ENCODE data around the gene GREB1L.

Gene GREB1L

GRCh38 chr18:21496277-21496835, 254.3 kb downstream of the GREB1L start:
- DNase-seq = no peak

DNA sequence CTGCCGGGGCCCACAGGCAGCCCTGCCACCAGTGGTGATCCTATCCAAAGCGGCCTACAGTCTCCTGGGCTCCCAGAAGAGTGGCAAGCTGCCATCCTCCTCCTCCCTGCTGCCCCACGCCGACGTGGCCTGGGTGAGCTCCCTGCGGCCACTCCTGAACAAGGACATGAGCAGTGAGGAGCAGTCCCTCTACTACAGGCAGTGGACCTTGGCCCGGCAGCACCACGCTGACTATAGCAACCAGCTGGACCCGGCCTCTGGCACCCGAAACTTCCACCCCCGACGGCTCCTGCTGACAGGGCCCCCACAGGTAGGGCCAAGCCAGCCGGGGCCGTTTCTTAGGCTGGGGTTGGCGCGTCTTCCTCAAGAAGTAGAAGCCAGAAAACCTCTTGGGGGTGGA, 258.0 kb downstream of the GREB1L start:
- no peak for DNase-seq

DNA sequence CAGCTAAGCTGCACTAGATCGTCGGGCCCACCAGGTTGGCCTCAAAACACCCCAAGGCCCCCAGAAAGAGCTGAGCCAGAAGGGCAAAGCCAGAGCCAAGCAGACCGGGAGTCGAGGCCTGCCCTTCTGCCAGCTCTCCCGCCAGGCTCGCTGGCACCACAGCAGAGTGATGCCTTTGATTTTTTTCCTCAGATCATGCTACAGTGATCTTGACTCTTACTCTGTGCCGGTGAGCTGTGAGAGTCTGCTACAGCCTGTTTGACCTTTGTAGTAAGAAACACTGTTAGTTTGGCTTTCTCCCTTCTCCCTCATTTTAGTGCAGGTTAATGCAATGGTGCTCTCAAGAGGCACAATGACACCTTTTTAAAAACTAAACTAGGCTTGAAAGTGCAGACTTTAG, 260.6 kb downstream of the GREB1L start:
- no peak for DNase-seq

DNA sequence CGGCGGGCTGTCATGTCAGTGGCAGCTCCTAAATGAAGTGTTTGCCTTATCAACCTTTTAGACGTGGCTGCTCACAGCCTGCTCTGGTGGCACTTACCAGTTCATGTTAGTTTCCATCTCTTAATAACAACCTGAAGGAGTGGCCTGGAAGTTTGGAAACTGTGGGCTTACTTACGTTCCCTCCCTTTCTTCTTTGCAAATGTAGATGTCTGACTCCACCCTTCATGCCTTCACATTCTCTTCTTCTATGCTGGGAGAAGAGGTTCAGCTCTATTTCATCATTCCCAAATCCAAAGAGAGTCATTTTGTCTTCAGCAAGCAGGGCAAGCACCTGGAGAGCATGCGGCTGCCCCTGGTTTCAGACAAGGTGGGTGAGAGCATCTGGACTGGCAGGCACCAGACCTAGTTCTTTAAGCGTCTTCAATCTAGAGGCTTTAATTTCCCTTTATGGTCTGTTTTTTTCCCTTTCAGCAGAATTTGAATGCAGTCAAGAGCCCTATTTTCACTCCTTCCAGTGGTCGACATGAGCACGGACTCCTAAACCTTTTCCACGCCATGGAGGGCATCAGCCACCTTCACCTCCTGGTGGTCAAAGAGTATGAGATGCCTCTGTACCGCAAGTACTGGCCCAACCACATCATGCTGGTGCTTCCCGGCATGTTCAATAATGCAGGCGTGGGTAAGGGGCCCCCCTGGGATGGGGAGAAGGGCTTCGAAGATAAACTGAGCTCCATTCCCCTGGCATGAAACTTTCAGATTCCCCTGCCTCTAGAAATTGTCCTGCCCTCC, 266.1 kb downstream of the GREB1L start:
- DNase-seq = no peak

DNA sequence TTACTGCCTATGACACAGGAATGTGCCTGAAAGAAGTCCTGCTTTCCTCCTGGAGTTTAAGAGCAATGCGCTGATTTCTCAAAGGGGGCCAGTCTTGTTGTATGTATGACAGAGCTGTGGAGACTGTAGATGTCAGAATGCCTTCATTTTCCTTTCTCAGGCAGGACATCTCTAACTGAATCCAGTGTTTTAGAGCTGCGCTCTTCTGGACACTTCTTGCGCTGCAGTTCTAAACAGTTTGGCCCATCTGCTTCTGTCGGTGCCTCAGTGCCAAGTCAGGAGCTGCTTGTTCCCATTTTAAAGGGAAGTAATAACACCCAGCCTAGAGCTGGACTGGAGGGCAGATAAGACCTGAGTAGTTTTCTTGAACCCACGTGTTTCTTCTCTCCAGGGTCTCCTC, 267.0 kb downstream of the GREB1L start:
- no peak for DNase-seq

DNA sequence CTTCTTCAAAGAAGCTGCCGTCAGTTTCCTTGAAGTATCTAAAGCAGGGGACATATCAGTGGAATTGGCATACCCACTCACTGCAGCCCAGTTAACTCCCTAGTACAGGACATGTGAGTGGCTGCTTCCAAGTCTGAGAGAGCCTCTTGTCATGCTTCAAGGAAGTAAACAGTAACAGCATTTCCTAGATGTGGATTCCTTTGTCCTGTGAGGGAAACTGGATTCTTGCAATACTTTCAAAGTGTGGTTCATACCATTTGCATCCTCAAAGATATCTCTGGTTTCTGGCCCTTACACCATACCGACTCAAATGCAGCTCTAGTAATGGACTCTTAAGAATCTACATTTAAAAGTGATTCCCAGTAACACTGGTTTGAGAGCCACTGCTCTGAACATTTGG, 271.3 kb downstream of the GREB1L start:
- no peak for DNase-seq

GRCh38 chr18:21513741-21514140, 271.7 kb downstream of the GREB1L start:
- DNase-seq = no peak

DNA sequence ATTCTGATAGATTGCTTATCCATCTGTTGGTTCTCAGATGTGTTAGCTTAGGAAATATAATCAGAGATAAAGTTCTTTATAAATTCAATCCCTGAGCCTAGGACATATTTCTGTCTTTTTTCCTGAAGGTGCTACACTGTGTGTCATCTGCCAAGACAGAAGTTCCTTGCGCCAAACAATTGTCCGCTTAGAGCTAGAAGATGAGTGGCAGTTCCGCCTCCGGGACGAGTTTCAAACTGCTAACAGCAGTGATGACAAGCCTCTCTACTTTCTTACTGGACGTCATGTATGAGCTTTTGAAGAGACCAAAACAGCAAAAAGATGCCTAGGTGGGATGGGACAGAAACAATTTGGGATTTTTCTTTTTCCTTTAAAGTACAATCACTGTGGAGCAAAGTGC, 280.5 kb downstream of the GREB1L start:
- DNase-seq = no peak

DNA sequence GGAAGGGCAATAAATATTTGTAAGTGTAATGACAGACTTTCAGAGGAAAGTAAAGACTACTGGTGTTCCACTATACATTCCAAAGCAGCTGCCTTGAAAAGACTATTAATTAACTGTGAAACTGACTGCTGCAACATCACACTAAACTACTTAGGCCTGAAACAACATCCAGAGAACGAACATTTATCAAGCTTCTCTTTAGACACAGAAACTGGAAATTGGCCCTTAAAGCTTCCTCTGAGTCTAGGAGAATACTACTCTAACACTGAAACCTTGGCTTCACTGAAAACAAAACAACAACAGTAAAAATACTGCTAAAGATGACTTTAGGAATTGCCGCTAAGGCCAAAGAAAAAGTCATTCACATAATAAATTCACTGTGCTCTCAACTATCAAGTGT, 283.9 kb downstream of the GREB1L start:
- no peak for DNase-seq

GRCh38 chr18:21526463-21526862, 284.4 kb downstream of the GREB1L start:
- no peak for DNase-seq

- DNase-seq = no peak
These were observed 292.3 kb downstream of the GREB1L start for GRCh38 chr18:21534327-21534726.

DNA sequence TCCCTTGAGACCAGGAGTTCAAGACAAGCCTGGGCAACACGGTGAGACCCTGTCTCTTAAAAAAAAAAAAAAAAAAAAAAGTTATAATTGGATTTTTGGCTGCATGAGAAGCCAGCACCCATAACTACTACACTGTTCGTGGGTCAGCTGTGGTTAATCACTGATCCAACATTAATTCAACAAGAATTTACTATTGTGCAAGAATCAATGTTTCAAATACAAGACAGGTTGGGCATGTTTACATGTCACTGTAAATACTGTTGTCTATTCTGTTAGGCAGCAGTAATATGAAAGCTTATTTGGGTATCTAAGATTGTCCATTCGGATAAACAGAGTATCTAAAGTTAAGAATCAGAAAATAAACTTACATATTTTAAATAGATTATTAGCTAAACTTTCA, 296.2 kb downstream of the GREB1L start:
- DNase-seq = no peak

GRCh38 chr18:21546423-21546822, 304.4 kb downstream of the GREB1L start:
- DNase-seq = no peak

GRCh38 chr18:21548647-21549046, 306.6 kb downstream of the GREB1L start:
- DNase-seq = no peak

DNA sequence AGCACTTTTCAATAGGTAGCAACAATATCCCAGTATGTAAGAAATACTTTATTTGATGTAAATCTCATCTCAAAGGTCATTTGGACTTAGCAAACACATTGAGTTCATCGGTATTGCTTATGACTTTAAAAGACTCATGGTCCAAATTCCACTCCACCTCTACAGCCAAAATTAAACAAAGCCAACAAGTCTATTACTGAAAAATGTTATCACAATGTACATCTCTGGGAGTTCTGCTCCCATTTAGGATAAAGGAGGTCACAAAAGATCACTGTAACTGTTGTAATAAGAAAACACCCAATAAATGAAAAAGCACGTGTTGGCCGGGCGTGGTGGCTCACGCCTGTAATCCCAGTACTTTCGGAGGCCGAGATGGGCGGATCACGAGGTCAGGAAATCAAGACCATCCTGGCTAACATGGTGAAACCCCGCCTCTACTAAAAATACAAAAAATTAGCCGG, 308.5 kb downstream of the GREB1L start:
- DNase-seq = no peak

DNA sequence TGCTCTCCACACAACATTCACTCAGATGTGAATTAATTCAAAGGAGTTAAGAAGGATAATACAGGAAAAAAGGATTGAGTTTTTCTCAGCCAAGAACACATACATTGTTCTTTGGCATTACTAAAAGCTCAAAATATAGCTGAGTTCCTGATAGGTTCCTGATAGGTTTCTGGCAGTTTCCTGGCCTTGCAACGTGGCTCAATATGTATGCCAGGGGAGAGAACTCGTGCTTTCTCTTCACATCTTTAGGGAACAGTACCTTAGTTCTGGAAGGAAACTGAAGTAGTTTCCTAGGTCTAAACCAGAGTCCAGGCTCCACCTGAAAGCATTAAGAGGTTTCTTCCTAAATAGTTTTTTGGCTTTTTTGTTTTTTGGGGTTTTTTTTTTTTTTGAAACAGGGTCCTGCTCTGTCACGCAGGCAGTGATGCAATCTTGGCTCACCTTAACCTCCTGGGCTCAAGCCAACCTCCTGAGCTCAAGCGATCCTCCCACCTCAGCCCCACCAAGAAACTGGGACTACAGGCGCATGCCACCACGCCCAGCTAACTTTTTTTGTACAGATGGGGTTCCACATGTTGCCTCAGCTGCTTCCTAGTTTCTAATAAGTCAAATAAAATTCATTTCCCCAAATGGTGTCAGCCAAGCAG, 315.7 kb downstream of the GREB1L start:
- DNase-seq = no peak

DNA sequence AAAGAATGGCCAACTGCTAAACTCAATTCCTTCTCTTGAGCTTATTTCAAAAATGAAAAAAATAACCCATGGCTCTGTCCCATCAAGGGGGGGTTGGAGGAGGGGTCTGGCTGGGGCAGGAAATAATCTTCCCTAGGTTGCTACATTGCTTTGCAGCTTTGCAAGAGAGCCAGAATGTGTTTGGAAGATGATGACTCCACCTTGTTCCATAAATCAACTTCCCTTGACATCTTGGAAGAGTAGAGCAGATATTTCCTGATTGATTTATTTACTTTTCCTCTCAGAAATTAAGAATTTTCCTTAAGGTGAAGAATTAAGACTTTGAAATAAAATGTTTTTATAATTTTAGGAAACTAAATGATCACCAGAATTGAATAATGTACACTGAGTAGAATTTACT, 317.2 kb downstream of the GREB1L start:
- DNase-seq = no peak

- DNase-seq = no peak
These were observed 329.7 kb downstream of the GREB1L start for GRCh38 chr18:21571772-21572171.
